Smooth muscle cell (in vitro differentiated cells): ENCODE measurements around the gene EBLN2. TPM values are rescaled to one million over a fixed set of nuclear protein-coding genes. Genes with fewer than 3 reads are reported as not detected.

ENCODE experiments used
- DNase-seq: peaks from one replicate; lab custom pipeline; 2025; ENCODE audit not compliant: unreplicated experiment; lab: John Stamatoyannopoulos, UW
- H2AFZ ChIP-seq: fragments of 200-600 bp; sonication (generic); 2 replicates; pipeline ENCODE4 v1.6.0; 2016; ENCODE audit warnings: antibody characterized with exemption, low read depth, mild to moderate bottlenecking
- H3F3A ChIP-seq: fragments of 200-600 bp; sonication (generic); 2 replicates; pipeline ENCODE4 v1.6.0; 2017; ENCODE audit warnings: antibody characterized with exemption, low read depth
- H3K27ac ChIP-seq: fragments of 200-600 bp; sonication (generic); 2 replicates; pipeline ENCODE4 v1.5.1; 2016; ENCODE audit warnings: low read depth, mild to moderate bottlenecking
- H3K27me3 ChIP-seq: fragments of 200-600 bp; sonication (generic); 2 replicates; pipeline ENCODE4 v1.6.1; 2016; ENCODE audit warnings: low read depth, mild to moderate bottlenecking
- H3K36me3 ChIP-seq: fragments of 200-600 bp; sonication (generic); 2 replicates; pipeline ENCODE4 v1.5.1; 2016; ENCODE audit warnings: low read depth
- H3K4me1 ChIP-seq: fragments of 200-600 bp; sonication (generic); 2 replicates; pipeline ENCODE4 v1.5.1; 2016; ENCODE audit warnings: low read depth
- H3K4me2 ChIP-seq: fragments of 200-600 bp; sonication (generic); 2 replicates; pipeline ENCODE4 v1.6.0; 2016; ENCODE audit warnings: mild to moderate bottlenecking
- H3K4me3 ChIP-seq: fragments of 200-600 bp; sonication (generic); 2 replicates; pipeline ENCODE4 v1.5.1; 2016; ENCODE audit warnings: mild to moderate bottlenecking
- H3K79me2 ChIP-seq: fragments of 200-600 bp; sonication (generic); 2 replicates; pipeline ENCODE4 v1.6.0; 2016; ENCODE audit warnings: low read depth, mild to moderate bottlenecking
- H3K9ac ChIP-seq: fragments of 200-600 bp; sonication (generic); 2 replicates; pipeline ENCODE4 v1.6.0; 2016; ENCODE audit warnings: low read depth
- H3K9me3 ChIP-seq: fragments of 200-600 bp; sonication (generic); replicated peaks from 2 replicates; pipeline ENCODE4 v1.5.1; 2016; ENCODE audit warnings: low read depth
- H4K20me1 ChIP-seq: fragments of 200-600 bp; sonication (generic); 2 replicates; pipeline ENCODE4 v1.6.0; 2016; ENCODE audit warnings: low read depth
- CTCF ChIP-seq: fragments of 200-600 bp; sonication (generic); IDR thresholded peaks from 2 replicates; pipeline ENCODE4 v1.5.1; 2017; ENCODE audit warnings: borderline replicate concordance, mild to moderate bottlenecking, antibody characterized with exemption; ENCODE audit not compliant: insufficient read depth, poor library complexity, severe bottlenecking
- WGBS: methylation state at CpG from one replicate; pipeline ENCODE4 v1.1.7; 2016; ENCODE audit warnings: low lambda C conversion rate; 5-methylcytosine and 5-hydroxymethylcytosine counted together
- polyA plus RNA-seq: library from polyadenylated mRNA; unstranded; fragments of >200 nt; fragmentation: Nextera tagmentation; extraction: Ambion mirVana; gene quantifications from 2 replicates; pipeline ENCODE4 v1.2.1, GENCODE V29; 2016
- total RNA-seq: library from RNA; depleted of rRNA; stranded (reverse); fragments of >200 nt; gene quantifications from 2 replicates; pipeline ENCODE4 v1.2.3, GENCODE V29; 2014

EBLN2 gene
- total and polyA plus RNA-seq, 2 experiments from 2014 or later, result 2.9 to 5.5 TPM

- H3K36me3 ChIP-seq, result no peaks in the 10 kb centered on the region
- DNase-seq, result no peak
- no peak overlapping the region for H3K4me3 ChIP-seq
- H3K4me1 ChIP-seq, result peaks cover 17% of the 10 kb centered on the region
- TF ChIP-seq CTCF, result no peak
- no peak overlapping the region for H3K9ac ChIP-seq
- no peak overlapping the region for H3K4me2 ChIP-seq
- H3F3A ChIP-seq, result peaks cover 6% of the 10 kb centered on the region
- WGBS, result 72% methylated on average over 3 of the region's 3 CpGs
- no peaks in the 10 kb centered on the region for H3K27me3 ChIP-seq
- H4K20me1 ChIP-seq, result peaks cover 100% of the 10 kb centered on the region
- no peak overlapping the region for H2AFZ ChIP-seq
- H3K27ac ChIP-seq, result peak overlapping the region; percentile 47
- no peaks in the 10 kb centered on the region for H3K9me3 ChIP-seq
- H3K79me2 ChIP-seq, result no peaks in the 10 kb centered on the region
Measured at GRCh38 chr3:73036694-73037591, 24.5 kb upstream of the EBLN2 start.

GRCh38 chr3:73041537-73041936 lies 19.9 kb upstream of the EBLN2 start:
- Histone ChIP-seq H3K36me3 (no peaks in the 10 kb centered on the region), H3F3A (peaks cover 10% of the 10 kb centered on the region), H3K4me3 (no peak overlapping the region), H3K79me2 (no peaks in the 10 kb centered on the region), H3K27me3 (no peaks in the 10 kb centered on the region), H3K4me2 (no peak overlapping the region), H3K27ac (peak overlapping the region; percentile 18), H4K20me1 (peaks cover 100% of the 10 kb centered on the region), H3K9me3 (no peaks in the 10 kb centered on the region), H2AFZ (no peak overlapping the region), H3K9ac (no peak overlapping the region), H3K4me1 (peaks cover 18% of the 10 kb centered on the region)
- TF ChIP-seq CTCF, result no peak
- WGBS, result 71% methylated on average over 3 of the region's 3 CpGs
- DNase-seq, result no peak

- Histone ChIP-seq H3K9me3 (no peaks in the 10 kb centered on the region), H3K27ac (no peak overlapping the region), H3K4me3 (no peak overlapping the region), H3K4me2 (no peak overlapping the region), H2AFZ (no peak overlapping the region), H3F3A (peaks cover 7% of the 10 kb centered on the region), H3K4me1 (peaks cover 9% of the 10 kb centered on the region), H4K20me1 (peaks cover 100% of the 10 kb centered on the region), H3K79me2 (no peaks in the 10 kb centered on the region), H3K36me3 (no peaks in the 10 kb centered on the region), H3K9ac (no peak overlapping the region), H3K27me3 (no peaks in the 10 kb centered on the region)
- DNase-seq, result no peak
- 83% methylated on average over 1 of the region's 1 CpG for WGBS
- TF ChIP-seq CTCF, result no peak
Measured at GRCh38 chr3:73043414-73043813, 18.0 kb upstream of the EBLN2 start.
